ENCODE data around the gene FBXL20. TPM values are rescaled to one million over a fixed set of nuclear protein-coding genes. Genes with fewer than 3 reads are reported as not detected.

FBXL20 gene
- total and polyA plus RNA-seq, 8 donors: 2.5 to 15.5 (median 7.0) TPM

- intact Hi-C loops (cut with DNase I): no loop called here
- H3K4me3 ChIP-seq: peak overlapping the region in 1 of 4 donors; percentile 34
- H3K27me3 ChIP-seq: peaks cover 0 to 12% (median 4%) of the 10 kb centered on the region in 4 donors
- H3K27ac ChIP-seq: no peak overlapping the region
- H3K4me1 ChIP-seq: peaks cover 0 to 7% (median 3%) of the 10 kb centered on the region in 3 donors
- no peak for DNase-seq
- no peak for TF ChIP-seq CTCF (IDR thresholded peaks at IDR 0.05)
- ATAC-seq: peak in 3 of 4 donors; percentile 38 to 74 (median 58)
- H3K36me3 ChIP-seq: no peaks in the 10 kb centered on the region
- FAIRE-seq: no peak
- WGBS, 2 donors: 16 to 17% methylated on average over 24 of the region's 24 CpGs
- no peaks in the 10 kb centered on the region for H3K9me3 ChIP-seq
Observed at GRCh38 chr17:39225959-39226683, 175.3 kb downstream of the FBXL20 start.

GRCh38 chr17:39225308-39225958, 176.0 kb downstream of the FBXL20 start, which contains the start of gene STAC2:
STAC2 (minus strand) TSS chr17:39225945; CDS start chr17:39225502, 443 bp downstream.
- ATAC-seq: peak in 1 of 4 donors; percentile 27
- Histone ChIP-seq H3K4me1 (peaks cover 0 to 7% (median 3%) of the 10 kb centered on the region in 3 donors), H3K9me3 (no peaks in the 10 kb centered on the region), H3K27me3 (peaks cover 0 to 12% (median 4%) of the 10 kb centered on the region in 4 donors), H3K27ac (no peak within 1 kb of the TSS), H3K36me3 (no peaks in the 10 kb centered on the region), H3K4me3 (peak within 1 kb of the TSS in 1 of 4 donors; percentile 34)
- intact Hi-C loops (cut with DNase I): no loop called here
- no peak for FAIRE-seq
- TF ChIP-seq CTCF (IDR thresholded peaks at IDR 0.05): no peak
- no peak for DNase-seq
- WGBS, 2 donors: 3% methylated on average over 44 to 71 of the region's 71 CpGs

- FAIRE-seq (no peak), ATAC-seq (peak in 2 of 4 donors; percentile 23 to 42), DNase-seq (peak in 1 of 6 donors; percentile 60)
- Histone ChIP-seq H3K4me3 (peak overlapping the region in 1 of 4 donors; percentile 34), H3K36me3 (no peaks in the 10 kb centered on the region), H3K27me3 (peaks cover 0 to 12% (median 4%) of the 10 kb centered on the region in 4 donors), H3K27ac (no peak overlapping the region), H3K4me1 (peaks cover 0 to 7% (median 3%) of the 10 kb centered on the region in 3 donors), H3K9me3 (no peaks in the 10 kb centered on the region)
- 2% methylated on average over 55 to 68 of the region's 68 CpGs for WGBS, 2 donors
- intact Hi-C loops (cut with DNase I): no loop called here
- TF ChIP-seq CTCF (IDR thresholded peaks at IDR 0.05): no peak
Observed at GRCh38 chr17:39224778-39225307, 176.6 kb downstream of the FBXL20 start.

- intact Hi-C loops (cut with DNase I): no loop called here
- peaks cover 0 to 12% (median 4%) of the 10 kb centered on the region in 4 donors for H3K27me3 ChIP-seq
- DNase-seq (peak in 1 of 6 donors; percentile 27), FAIRE-seq (no peak), ATAC-seq (no peak)
- WGBS, 2 donors: 20 to 25% methylated on average over 30 to 33 of the region's 33 CpGs
- TF ChIP-seq CTCF (IDR thresholded peaks at IDR 0.05): no peak
- no peak overlapping the region for H3K4me3 ChIP-seq
- no peaks in the 10 kb centered on the region for H3K36me3 ChIP-seq
- H3K27ac ChIP-seq: no peak overlapping the region
- H3K4me1 ChIP-seq: peaks cover 0 to 7% (median 3%) of the 10 kb centered on the region in 3 donors
- H3K9me3 ChIP-seq: no peaks in the 10 kb centered on the region
Observed at GRCh38 chr17:39223907-39224777, 177.3 kb downstream of the FBXL20 start.
